ENCODE results near the gene ATP4B.

The ATP4B gene

DNA sequence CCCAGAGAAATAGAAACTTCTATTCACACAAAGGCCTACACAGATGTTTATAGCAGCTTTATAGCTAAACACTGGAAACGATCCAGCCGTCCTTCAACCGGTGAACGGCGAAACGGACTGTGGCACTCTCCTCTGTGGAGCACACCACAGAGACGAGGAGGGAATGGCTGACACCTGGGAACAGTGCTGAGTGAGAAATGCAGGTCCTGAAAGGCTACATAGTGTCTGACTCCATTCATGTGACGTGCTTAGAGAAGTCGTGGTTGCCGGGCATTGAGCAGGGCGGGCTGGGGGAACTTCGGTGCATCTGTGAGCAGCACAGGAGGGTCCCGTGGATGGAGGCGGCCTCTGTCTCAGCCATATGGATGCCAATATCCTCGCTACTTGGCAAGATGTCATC lies 5.9 kb upstream of the ATP4B start:
- TF ChIP-seq, protein P1, sequence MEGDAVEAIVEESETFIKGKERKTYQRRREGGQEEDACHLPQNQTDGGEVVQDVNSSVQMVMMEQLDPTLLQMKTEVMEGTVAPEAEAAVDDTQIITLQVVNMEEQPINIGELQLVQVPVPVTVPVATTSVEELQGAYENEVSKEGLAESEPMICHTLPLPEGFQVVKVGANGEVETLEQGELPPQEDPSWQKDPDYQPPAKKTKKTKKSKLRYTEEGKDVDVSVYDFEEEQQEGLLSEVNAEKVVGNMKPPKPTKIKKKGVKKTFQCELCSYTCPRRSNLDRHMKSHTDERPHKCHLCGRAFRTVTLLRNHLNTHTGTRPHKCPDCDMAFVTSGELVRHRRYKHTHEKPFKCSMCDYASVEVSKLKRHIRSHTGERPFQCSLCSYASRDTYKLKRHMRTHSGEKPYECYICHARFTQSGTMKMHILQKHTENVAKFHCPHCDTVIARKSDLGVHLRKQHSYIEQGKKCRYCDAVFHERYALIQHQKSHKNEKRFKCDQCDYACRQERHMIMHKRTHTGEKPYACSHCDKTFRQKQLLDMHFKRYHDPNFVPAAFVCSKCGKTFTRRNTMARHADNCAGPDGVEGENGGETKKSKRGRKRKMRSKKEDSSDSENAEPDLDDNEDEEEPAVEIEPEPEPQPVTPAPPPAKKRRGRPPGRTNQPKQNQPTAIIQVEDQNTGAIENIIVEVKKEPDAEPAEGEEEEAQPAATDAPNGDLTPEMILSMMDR (conservative IDR thresholded peaks at IDR 0.05; ENCODE audit: low read depth, low read length): no peak
- DNase-seq (ENCODE audit: low read depth): no peak
- H3K4me3 ChIP-seq (ENCODE audit: low read depth, low read length): no peak overlapping the region

DNA sequence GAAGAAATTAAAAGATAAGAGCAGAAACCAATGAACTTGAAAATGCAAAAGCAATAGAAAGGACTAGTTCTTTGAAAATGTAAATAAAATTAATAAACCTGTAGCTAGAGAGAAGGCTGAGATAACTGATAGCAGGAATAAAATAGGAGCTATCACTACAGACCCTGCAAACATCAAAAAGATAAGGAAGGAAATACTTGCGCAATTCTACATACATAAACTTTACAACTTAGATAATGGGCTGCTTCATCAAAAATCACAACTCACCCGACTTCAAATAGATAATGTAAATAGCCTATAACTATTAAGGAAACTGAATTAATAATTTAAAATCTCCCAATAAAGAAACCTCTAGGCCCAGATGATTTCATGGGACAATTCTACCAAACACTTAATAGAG lies 3.5 kb upstream of the ATP4B start:
- TF ChIP-seq, protein P1 (conservative IDR thresholded peaks at IDR 0.05; ENCODE audit: low read depth, low read length): no peak
- DNase-seq (ENCODE audit: low read depth): no peak
- no peak overlapping the region for H3K4me3 ChIP-seq (ENCODE audit: low read depth, low read length)

DNA sequence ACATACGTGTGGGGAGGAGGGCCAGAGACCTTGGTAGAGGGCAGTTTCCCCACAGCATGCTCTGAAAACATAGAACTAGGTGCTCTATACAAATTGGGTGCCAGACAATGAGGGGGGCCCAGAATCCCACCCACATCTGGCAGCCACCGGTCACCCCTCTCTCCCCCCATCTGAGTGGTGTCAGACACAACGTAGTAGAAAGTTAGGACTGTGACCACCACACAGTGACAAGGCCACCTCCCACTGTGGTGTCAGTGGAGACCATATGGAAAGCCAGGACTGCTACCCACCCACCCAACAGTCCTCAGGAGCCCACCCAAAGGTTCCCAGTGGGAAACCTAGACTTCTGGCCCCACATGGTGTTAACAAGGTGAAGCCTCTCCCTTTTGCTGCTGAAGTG lies 2.1 kb upstream of the ATP4B start:
- TF ChIP-seq, protein P1 (conservative IDR thresholded peaks at IDR 0.05; ENCODE audit: low read depth, low read length): no peak
- no peak overlapping the region for H3K4me3 ChIP-seq (ENCODE audit: low read depth, low read length)
- DNase-seq (ENCODE audit: low read depth): no peak

DNA sequence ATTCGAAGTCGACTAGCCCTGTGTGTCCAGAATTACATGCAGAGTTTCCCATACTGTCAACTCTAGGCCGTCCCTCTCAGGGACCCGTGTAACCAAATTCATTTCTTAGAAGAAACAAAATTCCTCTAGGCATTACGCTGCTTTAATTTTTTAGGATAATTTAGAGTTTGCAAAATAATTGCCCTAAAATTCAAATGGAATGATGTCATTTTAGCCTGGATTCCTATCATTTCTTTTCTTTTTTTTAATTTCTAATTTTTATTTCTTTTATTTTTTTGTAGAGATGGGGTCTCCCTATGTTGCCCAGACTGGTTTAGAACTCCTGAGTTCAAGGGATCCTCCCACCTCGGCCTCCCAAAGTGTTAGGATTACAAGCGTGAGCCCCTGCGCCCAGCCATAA lies 1.3 kb upstream of the ATP4B start:
- TF ChIP-seq, protein P1 (conservative IDR thresholded peaks at IDR 0.05; ENCODE audit: low read depth, low read length): no peak
- DNase-seq (ENCODE audit: low read depth): no peak
- H3K4me3 ChIP-seq (ENCODE audit: low read depth, low read length): no peak overlapping the region

DNA sequence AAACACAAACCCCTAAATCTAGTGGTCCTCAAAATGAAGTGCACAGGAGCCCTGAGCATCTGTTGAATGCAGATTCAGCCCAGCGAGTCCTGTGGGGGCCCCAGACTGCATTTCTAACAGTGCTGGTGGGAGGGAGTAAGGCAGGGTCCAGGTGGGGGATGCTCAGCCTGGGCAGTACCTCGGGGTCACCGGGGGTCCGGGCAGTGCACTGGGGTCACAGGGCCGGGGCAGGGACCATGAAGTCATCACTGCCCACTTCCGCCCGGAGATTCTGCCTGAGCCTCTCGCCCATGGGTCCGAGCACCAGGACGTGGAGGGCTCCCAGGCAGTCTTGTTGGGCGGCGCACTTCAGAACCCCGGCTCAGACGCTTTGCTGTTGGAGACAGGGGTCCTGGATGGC lies 838 bp upstream of the ATP4B start:
- no peak for DNase-seq (ENCODE audit: low read depth)
- TF ChIP-seq, protein P1 (conservative IDR thresholded peaks at IDR 0.05; ENCODE audit: low read depth, low read length): no peak
- no peak overlapping the region for H3K4me3 ChIP-seq (ENCODE audit: low read depth, low read length)

DNA sequence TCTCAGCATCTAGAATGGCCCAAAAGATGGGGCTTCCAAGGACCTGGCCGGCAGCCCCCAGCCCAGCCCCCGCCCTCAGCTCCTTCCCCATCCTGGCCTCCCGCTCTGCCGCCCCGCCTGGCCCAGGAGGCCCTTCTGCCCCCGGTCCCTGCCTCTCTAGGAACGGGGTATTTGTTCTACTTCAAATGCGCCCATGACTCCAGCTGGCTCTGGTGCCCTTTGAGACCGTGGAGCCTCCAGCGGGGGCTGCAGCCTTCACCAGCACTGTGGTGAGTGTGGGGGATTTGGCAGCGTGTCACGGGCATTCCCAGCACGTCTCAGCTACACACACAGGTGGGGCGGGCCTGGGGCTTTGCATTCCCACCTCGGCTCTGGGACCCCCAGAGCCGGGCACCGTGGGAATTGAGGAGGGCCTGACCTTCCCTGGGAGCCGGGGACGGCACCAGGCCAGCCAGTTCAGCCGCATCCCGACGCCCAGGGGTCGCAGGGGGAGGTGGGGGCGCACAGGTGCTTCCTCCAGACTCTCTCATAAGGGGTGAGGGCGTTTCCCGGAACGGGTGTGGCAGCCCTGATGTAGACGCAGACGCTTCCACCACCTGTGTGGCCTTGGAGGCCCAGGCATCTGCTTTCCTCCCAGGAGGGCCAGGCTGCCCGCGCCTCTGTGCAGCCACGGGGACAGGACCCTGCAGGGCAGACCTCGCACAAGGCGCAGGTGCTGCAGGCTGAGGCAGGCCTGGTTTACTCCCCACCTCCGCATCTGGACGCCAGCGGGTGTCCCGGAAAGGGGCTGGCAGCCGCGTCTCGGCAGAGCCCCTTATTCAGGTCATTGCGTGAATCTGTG lies 947 bp downstream of the ATP4B start:
- H3K4me3 ChIP-seq (ENCODE audit: low read depth, low read length): no peak overlapping the region
- TF ChIP-seq, protein P1 (conservative IDR thresholded peaks at IDR 0.05; ENCODE audit: low read depth, low read length): no peak
- DNase-seq (ENCODE audit: low read depth): no peak

DNA sequence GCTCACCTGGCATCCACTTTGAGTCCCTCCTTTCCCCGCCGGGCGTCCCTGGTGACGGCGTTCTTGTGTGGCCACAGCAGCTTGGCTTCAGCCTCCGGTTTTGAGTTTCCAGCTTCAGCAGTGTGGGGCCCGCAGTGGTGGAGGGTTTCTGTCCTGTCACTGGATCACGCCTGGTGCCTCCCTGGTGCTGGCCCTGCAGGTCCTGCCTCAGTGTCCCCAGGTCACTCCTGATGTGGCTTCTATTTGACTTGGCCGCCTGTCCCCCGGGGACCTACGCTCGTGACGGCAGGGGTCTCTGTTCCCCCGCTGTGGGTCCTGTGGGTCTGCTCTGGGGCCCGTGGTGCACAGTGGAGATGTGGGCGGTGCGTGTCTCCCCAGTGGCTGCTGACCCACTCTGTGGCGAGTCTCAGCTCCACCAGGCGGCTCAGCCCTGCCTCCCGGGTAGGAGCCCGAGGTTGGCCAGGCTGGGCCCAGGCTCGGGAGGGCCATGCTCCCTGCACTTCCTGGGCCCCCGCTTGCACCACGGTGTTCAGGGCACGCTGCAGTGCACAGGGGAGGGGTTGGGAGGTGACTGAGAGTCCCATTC lies 1.9 kb downstream of the ATP4B start:
- TF ChIP-seq, protein P1 (conservative IDR thresholded peaks at IDR 0.05; ENCODE audit: low read depth, low read length): no peak
- H3K4me3 ChIP-seq (ENCODE audit: low read depth, low read length): no peak overlapping the region
- no peak for DNase-seq (ENCODE audit: low read depth)

Data from choroid plexus epithelial cell (primary cell).